Lung microvascular endothelial cell (primary cell): Measurements from ENCODE around the gene SSC5D. TPM values are rescaled to one million over a fixed set of nuclear protein-coding genes. Genes with fewer than 3 reads are reported as not detected.

ENCODE experiments used
- DNase-seq, 2 donors: peaks; one replicate each; pipeline versions ENCODE4 v3.0.0 to v3.0.0-alpha.2; 2010; ENCODE audit warnings: low read depth in 2 of 2
- total RNA-seq: library from RNA; depleted of rRNA; stranded (reverse); fragments of >200 nt; gene quantifications from 2 replicates; pipeline ENCODE4 v1.2.1, GENCODE V29; 2014

Gene SSC5D
- total RNA-seq, 1 donor from 2014 or later = not detected

DNA sequence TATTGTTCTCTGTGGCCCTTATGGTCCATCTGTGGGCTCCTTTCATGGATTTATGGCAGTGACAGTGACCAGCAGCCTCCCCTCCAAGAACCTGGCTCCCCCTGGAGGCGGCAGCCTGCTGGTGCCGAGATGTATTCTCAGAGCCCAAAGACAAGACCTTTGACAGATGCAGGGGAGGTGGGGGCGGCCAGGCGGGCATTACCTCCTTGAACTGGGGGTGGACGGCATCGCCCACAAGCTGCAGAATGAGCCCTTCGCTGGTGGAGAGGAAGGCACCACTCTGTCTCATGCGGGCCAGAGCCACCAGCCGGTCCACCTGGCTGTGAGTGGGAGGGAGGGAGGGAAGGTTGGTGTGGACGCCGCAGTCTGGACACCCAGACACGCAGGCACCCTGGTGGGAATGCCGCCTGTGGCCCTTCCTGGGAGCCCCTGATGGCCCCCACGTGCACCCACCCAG is 33.4 kb upstream of the SSC5D start:
- peak; percentile 59 to 60 for DNase-seq

DNA sequence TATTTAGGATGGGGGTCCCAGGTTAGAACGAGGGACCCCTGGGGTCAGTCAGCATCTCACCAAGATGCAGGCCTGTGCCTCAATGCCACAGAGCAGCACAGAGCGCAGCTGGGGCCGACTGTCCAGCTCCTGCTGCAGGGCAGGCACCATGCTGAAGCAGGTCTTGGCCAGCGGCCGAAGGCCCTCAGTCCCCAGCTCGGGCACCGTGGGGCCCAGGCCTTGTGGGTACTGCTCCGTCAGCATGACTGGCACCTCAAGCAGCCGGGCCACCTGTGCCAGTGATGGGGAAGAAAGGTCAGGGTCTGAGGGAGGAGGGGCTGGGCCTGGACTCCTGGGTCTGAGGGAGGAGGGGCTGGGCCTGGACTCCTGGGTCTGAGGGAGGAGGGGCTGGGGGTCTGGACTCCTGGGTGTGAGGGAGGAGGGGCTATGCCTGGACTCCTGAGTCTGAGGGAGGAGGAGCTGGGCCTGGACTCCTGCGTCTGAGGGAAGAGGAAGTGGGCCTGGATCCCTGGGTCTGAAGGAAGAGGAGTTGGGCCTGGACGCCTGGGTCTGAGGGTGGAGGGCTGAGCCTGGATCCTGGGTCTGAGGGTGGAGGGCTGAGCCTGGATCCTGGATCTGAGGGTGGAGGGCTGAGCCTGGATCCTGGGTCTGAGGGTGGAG is 32.5 kb upstream of the SSC5D start:
- no peak for DNase-seq

GRCh38 chr19:55456347-55456746 is 31.9 kb upstream of the SSC5D start:
- DNase-seq = no peak

- no peak for DNase-seq
Measured at GRCh38 chr19:55457683-55458457, 30.4 kb upstream of the SSC5D start.

GRCh38 chr19:55459551-55459949 is 28.7 kb upstream of the SSC5D start:
- DNase-seq = no peak

DNA sequence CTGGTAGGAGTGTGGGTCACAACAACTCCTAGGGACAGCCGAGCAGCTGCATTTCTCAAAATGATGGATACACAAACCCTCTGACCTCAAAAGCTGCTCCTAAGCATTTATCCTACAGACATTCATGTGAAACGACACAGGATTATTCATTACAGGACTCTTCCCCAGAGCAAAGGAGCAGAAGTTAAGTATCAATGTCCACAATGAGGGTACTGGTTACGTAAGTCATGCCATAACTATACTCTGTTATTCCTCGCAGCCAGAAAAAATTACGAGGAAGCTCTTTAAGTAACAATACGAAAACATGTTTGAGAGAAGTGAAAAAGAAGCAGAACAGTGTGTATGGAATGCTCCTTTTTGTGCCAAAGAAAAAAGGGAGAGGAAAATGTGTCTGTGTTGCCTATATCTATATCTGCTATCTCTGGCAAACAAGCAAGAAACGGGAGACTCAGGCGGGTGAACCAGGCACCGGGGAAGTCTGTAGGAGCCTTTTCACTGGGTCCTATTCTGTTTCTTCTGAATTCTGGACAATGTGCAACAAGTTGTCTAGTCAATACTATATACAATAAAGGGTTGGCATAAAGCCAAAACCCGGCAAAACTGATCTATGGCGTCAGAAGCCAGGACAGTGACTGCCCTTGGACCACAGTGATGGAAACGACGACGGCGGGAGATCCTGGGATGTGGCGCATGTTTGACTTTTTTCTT is 28.1 kb upstream of the SSC5D start:
- DNase-seq = peak; percentile 22 to 56

DNA sequence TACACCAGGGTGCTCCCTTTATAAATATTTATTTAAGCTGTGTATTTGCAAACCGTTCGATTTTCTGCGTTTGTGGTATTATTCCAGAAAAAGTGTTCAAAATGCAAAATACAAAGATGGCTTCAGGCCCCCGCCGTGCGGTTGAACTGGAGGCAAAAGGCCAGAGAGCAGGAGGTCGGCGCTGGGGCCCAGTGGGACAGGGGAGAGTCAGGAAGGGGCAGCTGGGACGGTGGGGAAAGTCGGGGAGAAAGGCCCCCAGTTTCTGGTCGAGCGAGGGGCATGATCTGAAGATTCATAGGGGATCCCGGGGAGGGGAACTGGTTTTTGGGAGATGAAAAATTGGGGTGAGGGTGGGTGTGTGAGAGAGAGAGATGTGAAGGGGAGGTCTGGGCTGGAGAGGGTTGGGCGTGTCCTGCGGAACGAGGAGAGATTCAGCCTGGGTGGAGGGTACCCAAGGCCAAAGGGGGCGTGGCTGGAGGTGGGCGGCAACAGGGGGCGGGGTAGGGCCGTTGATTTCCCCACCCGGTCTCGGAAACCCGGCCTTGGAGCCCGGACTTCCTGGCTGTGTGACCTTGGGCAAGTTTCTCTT is 27.5 kb upstream of the SSC5D start:
- DNase-seq = peak; percentile 48 to 62

GRCh38 chr19:55461259-55461973 is 26.8 kb upstream of the SSC5D start, which contains the start of gene ISOC2:
Gene ISOC2 (minus strand): TSS chr19:55461642. CDS start chr19:55456486, 5,156 bp downstream.
- DNase-seq = peak; percentile 100

GRCh38 chr19:55461974-55462626 is 26.1 kb upstream of the SSC5D start:
- peak; percentile 54 to 85 for DNase-seq

DNA sequence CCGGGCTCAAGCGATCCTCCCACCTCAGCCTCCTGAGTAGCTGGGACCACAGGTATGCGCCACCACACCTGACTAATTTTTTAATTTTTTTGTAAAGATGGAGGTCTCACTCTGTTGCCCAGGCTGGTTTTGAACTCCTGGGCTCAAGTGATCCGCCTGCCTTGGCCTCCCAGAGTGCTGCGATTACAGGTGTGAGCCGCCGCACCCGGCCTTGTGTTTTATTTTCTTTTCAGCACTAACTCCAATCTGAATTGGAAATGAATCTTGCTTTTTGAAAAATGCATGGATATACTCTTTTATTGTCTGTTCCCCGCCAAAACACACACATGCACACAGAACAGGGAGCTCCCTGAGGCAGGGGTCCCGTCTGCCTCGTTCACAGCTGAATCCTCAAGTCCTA is 25.5 kb upstream of the SSC5D start:
- no peak for DNase-seq

DNA sequence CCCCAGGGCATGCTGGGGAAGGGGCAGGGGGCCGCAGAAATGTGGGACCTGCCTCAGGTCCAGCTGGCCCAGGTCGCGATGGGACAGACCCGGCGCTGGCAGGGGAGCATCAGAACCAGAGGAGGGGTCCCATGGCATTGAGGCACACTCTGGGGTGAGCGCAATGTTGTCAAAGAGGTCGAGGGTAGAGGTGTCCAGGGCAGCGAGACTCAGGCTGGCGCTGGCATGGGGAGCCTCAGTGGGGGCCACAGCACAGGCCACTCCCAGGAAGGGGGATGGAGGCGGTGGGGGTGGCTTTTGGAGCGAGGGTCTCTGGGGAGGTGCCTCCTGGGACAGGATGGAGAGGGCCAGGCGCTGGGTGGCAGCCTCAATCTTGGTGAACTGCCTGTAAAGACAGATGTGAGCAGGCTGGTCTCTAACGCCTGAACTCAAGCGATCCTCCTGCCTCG is 24.6 kb upstream of the SSC5D start:
- no peak for DNase-seq

GRCh38 chr19:55464039-55464661 is 24.1 kb upstream of the SSC5D start:
- no peak for DNase-seq

- no peak for DNase-seq
Measured at GRCh38 chr19:55464662-55465054, 23.6 kb upstream of the SSC5D start, which contains the start of gene C19orf85. Gene C19orf85 (minus strand): TSS chr19:55464751. CDS start chr19:55464554, 197 bp downstream.

DNA sequence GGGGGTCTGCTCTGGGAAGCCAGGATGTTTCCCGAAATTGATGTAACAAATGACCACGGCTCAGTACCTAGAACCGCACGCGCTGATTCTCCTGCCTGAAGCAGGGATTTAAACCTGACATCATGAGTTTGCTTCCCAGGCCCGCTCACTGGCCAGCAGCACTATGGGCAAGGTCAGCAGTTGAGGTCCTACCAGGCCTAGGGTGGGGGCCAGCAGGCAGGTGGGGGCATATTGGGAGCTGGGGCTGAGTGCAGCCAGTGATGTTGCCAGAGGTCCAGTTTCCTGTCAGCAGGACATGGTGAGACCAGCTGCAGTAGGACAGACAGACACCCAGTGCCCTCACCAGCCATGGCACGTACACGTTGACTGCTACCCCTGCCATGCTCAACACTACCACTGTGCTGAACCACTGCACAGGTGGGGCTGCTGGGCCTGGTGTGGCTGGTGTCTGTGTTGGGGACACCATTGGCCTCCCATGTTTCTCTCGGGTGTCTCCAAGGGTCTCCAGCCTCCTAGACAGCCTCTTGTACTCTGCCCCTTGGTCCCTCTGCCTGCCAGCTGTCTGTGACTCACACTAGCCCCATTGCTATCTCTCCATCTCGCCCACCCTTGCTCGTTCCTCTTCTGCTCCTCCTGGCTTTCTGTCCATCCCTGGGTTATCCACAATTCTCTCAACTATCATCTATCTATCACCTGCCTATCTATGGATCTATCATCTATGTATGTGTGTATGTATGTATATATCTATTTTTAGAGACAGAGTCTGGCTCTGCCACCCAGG is 22.6 kb upstream of the SSC5D start:
- no peak for DNase-seq

DNA sequence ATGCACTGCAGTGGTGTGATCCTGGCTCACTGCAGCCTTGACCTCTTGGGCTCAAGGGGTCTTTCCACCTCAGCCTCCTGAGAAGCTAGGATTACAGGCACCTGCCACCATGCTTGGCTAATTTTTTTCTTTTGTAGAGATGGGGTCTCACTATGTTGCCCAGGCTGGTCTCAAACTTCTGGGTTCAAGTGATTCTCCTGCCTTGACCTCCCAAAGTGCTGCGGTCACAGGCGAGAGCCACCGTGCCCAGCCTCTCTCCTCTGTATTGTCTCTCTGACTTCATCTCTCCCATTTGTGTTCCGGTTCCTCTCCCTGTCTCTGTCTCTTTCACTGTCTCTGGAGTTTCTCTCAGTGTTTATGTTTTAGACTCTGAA is 22.0 kb upstream of the SSC5D start:
- no peak for DNase-seq

- peak; percentile 45 to 86 for DNase-seq
Measured at GRCh38 chr19:55467236-55468053, 20.8 kb upstream of the SSC5D start.

GRCh38 chr19:55468054-55468393 is 20.2 kb upstream of the SSC5D start:
- DNase-seq = no peak

GRCh38 chr19:55471266-55471665 is 17.0 kb upstream of the SSC5D start:
- DNase-seq = no peak

GRCh38 chr19:55472463-55472862 is 15.8 kb upstream of the SSC5D start:
- DNase-seq = no peak
